HEK293 (cell line): ENCODE data around the gene SF3B2.
A peak's percentile ranks its signal among the peaks of the same experiment; 100 is the strongest.

Experiments used
- BCL6B ChIP-seq: fragments of 450-650 bp; formaldehyde crosslinking; IDR thresholded peaks from 2 replicates; pipeline ENCODE4 v1.5.1; 2017; ENCODE audit warnings: missing biosample characterization, missing genetic modification characterization
- GLI2 ChIP-seq: fragments of 450-650 bp; formaldehyde crosslinking; IDR thresholded peaks from 2 replicates; pipeline ENCODE4; 2017; ENCODE audit warnings: missing biosample characterization, missing genetic modification characterization, low read depth, borderline replicate concordance
- GLIS1 ChIP-seq: fragments of 450-650 bp; formaldehyde crosslinking; IDR thresholded peaks from 2 replicates; pipeline ENCODE4 v1.5.1; 2016; ENCODE audit warnings: missing biosample characterization, missing genetic modification characterization
- KLF8 ChIP-seq: fragments of 450-650 bp; formaldehyde crosslinking; IDR thresholded peaks from 2 replicates; pipeline ENCODE4 v1.5.1; 2016; ENCODE audit warnings: missing biosample characterization, missing genetic modification characterization
- RBAK ChIP-seq: fragments of 450-650 bp; formaldehyde crosslinking; IDR thresholded peaks from 2 replicates; pipeline ENCODE4 v1.5.1; 2016; ENCODE audit warnings: missing biosample characterization, missing genetic modification characterization
- REPIN1 ChIP-seq: fragments of 450-650 bp; formaldehyde crosslinking; IDR thresholded peaks from 2 replicates; pipeline ENCODE4 v1.5.1; 2017; ENCODE audit warnings: missing biosample characterization, missing genetic modification characterization, low read depth
- SP2 ChIP-seq: fragments of 450-650 bp; formaldehyde crosslinking; IDR thresholded peaks from 2 replicates; pipeline ENCODE4 v1.5.1; 2016; ENCODE audit warnings: missing biosample characterization, missing genetic modification characterization
- SP3 ChIP-seq: fragments of 450-650 bp; formaldehyde crosslinking; IDR thresholded peaks from 2 replicates; pipeline ENCODE4 v1.5.1; 2016; ENCODE audit warnings: missing biosample characterization, missing genetic modification characterization
- TRIM28 ChIP-seq: IDR thresholded peaks from 2 replicates; pipeline ENCODE4 v1.6.1; 2011; ENCODE audit warnings: low read length, control low read depth, borderline replicate concordance
- ZBTB21 ChIP-seq: fragments of 450-650 bp; formaldehyde crosslinking; IDR thresholded peaks from 2 replicates; pipeline ENCODE4 v1.5.1; 2017; ENCODE audit warnings: missing biosample characterization, missing genetic modification characterization
- ZBTB26 ChIP-seq: fragments of 450-650 bp; formaldehyde crosslinking; optimal IDR thresholded peaks from 2 replicates; pipeline ENCODE3; 2016; ENCODE audit warnings: missing biosample characterization, mild to moderate bottlenecking, missing genetic modification characterization
- ZBTB48 ChIP-seq: fragments of 450-650 bp; formaldehyde crosslinking; IDR thresholded peaks from 2 replicates; pipeline ENCODE4 v1.5.1; 2016; ENCODE audit warnings: missing biosample characterization, missing genetic modification characterization
- ZFHX2 ChIP-seq: fragments of 450-650 bp; formaldehyde crosslinking; conservative IDR thresholded peaks from 2 replicates; pipeline ENCODE4 v1.5.1; 2016; ENCODE audit warnings: missing biosample characterization, missing genetic modification characterization
- ZFP37 ChIP-seq: fragments of 450-650 bp; formaldehyde crosslinking; IDR thresholded peaks from 2 replicates; pipeline ENCODE4 v1.5.1; 2016; ENCODE audit warnings: missing biosample characterization, missing genetic modification characterization
- ZFP41 ChIP-seq: fragments of 450-650 bp; formaldehyde crosslinking; IDR thresholded peaks from 2 replicates; pipeline ENCODE4 v1.5.1; 2016; ENCODE audit warnings: missing biosample characterization, missing genetic modification characterization, borderline replicate concordance
- ZIC2 ChIP-seq: fragments of 450-650 bp; formaldehyde crosslinking; IDR thresholded peaks from 2 replicates; pipeline ENCODE4 v1.5.1; 2016; ENCODE audit warnings: missing biosample characterization, missing genetic modification characterization
- ZNF221 ChIP-seq: fragments of 450-650 bp; formaldehyde crosslinking; IDR thresholded peaks from 2 replicates; pipeline ENCODE4 v1.5.1; 2017; ENCODE audit warnings: missing biosample characterization, missing genetic modification characterization, borderline replicate concordance
- ZNF248 ChIP-seq: fragments of 450-650 bp; formaldehyde crosslinking; IDR thresholded peaks from 2 replicates; pipeline ENCODE4 v1.5.1; 2017; ENCODE audit warnings: missing biosample characterization, missing genetic modification characterization
- ZNF350 ChIP-seq: fragments of 450-650 bp; formaldehyde crosslinking; IDR thresholded peaks from 2 replicates; pipeline ENCODE4 v1.5.0; 2017; ENCODE audit warnings: missing biosample characterization, mild to moderate bottlenecking, missing genetic modification characterization
- ZNF37A ChIP-seq: fragments of 450-650 bp; IDR thresholded peaks from 2 replicates; pipeline ENCODE4 v1.5.1; 2018; ENCODE audit warnings: missing biosample characterization, missing genetic modification characterization
- ZNF394 ChIP-seq: fragments of 450-650 bp; formaldehyde crosslinking; IDR thresholded peaks from 2 replicates; pipeline ENCODE4 v1.5.1; 2016; ENCODE audit warnings: missing biosample characterization, missing genetic modification characterization, mild to moderate bottlenecking, moderate library complexity, borderline replicate concordance
- ZNF398 ChIP-seq: fragments of 450-650 bp; formaldehyde crosslinking; IDR thresholded peaks from 2 replicates; pipeline ENCODE4 v1.5.1; 2017; ENCODE audit warnings: missing biosample characterization, missing genetic modification characterization
- ZNF501 ChIP-seq: fragments of 450-650 bp; formaldehyde crosslinking; IDR thresholded peaks from 2 replicates; pipeline ENCODE4 v1.5.1; 2016; ENCODE audit warnings: missing biosample characterization, missing genetic modification characterization
- ZNF514 ChIP-seq: fragments of 450-650 bp; formaldehyde crosslinking; IDR thresholded peaks from 2 replicates; pipeline ENCODE4 v1.5.1; 2016; ENCODE audit warnings: missing biosample characterization, missing genetic modification characterization
- ZNF529 ChIP-seq: fragments of 450-650 bp; formaldehyde crosslinking; IDR thresholded peaks from 2 replicates; pipeline ENCODE4 v1.5.1; 2017; ENCODE audit warnings: missing genetic modification characterization, missing biosample characterization; ENCODE audit not compliant: insufficient replicate concordance
- ZNF580 ChIP-seq: fragments of 450-650 bp; formaldehyde crosslinking; IDR thresholded peaks from 2 replicates; pipeline ENCODE4 v1.5.1; 2016; ENCODE audit warnings: missing biosample characterization, missing genetic modification characterization
- ZNF600 ChIP-seq: fragments of 450-650 bp; formaldehyde crosslinking; IDR thresholded peaks from 2 replicates; pipeline ENCODE4 v1.5.1; 2016; ENCODE audit warnings: missing biosample characterization, missing genetic modification characterization
- ZNF626 ChIP-seq: fragments of 450-650 bp; sonication (Bioruptor Pico); formaldehyde crosslinking; IDR thresholded peaks from 2 replicates; pipeline ENCODE4 v1.5.1; 2018; ENCODE audit warnings: missing biosample characterization, missing genetic modification characterization, inconsistent platforms
- ZNF629 ChIP-seq: fragments of 450-650 bp; formaldehyde crosslinking; IDR thresholded peaks from 2 replicates; pipeline ENCODE4 v1.5.1; 2017; ENCODE audit warnings: missing biosample characterization, missing genetic modification characterization
- ZNF645 ChIP-seq: fragments of 450-650 bp; formaldehyde crosslinking; IDR thresholded peaks from 2 replicates; pipeline ENCODE4; 2016; ENCODE audit warnings: missing biosample characterization, missing genetic modification characterization
- ZNF692 ChIP-seq: fragments of 450-650 bp; formaldehyde crosslinking; IDR thresholded peaks from 2 replicates; pipeline ENCODE4 v1.5.1; 2016; ENCODE audit warnings: missing biosample characterization, missing genetic modification characterization
- ZNF747 ChIP-seq: fragments of 450-650 bp; formaldehyde crosslinking; IDR thresholded peaks from 2 replicates; pipeline ENCODE4 v1.5.1; 2016; ENCODE audit warnings: missing biosample characterization, missing genetic modification characterization
- ZSCAN30 ChIP-seq: fragments of 450-650 bp; IDR thresholded peaks from 2 replicates; pipeline ENCODE4 v1.5.1; 2018; ENCODE audit warnings: missing biosample characterization, mild to moderate bottlenecking, missing genetic modification characterization, moderate library complexity

SF3B2 gene

GRCh38 chr11:66051766-66052663, at the start of gene SF3B2 (continued):
- TF ChIP-seq ZNF394 (tag by site-specific recombination) (peak; percentile 57; the same call in 1 of the 2 replicates), ZFP37 (tag by site-specific recombination) (0 out of 2 replicates have a peak, but pooled peaks have one; percentile 23), ZNF645 (tag by site-specific recombination) (no peak), ZNF398 (tag by site-specific recombination) (no peak), SP3 (tag by site-specific recombination) (peak; percentile 80), ZNF248 (no peak), ZNF629 (tag by site-specific recombination) (peak; percentile 80), ZNF692 (tag by site-specific recombination) (peak; percentile 71), RBAK (no peak), ZFP41 (no peak), ZNF221 (tag by site-specific recombination) (no peak), ZBTB48 (tag by site-specific recombination) (peak; percentile 48; the same call in 1 of the 2 replicates), ZNF626 (tag by site-specific recombination) (no peak), ZNF514 (tag by site-specific recombination) (no peak), GLI2 (tag by site-specific recombination) (no peak), ZNF747 (tag by site-specific recombination) (no peak), KLF8 (tag by site-specific recombination) (peak; percentile 59; the same call in 1 of the 2 replicates), ZNF501 (peak; percentile 46; the same call in 1 of the 2 replicates), ZNF37A (peak; percentile 75), ZNF529 (tag by site-specific recombination) (no peak), BCL6B (tag by site-specific recombination) (no peak), GLIS1 (tag by site-specific recombination) (peak; percentile 85), ZNF350 (tag by site-specific recombination) (no peak), REPIN1 (no peak), ZNF580 (tag by site-specific recombination) (peak; percentile 67), SP2 (tag by site-specific recombination) (peak; percentile 97), ZBTB21 (tag by site-specific recombination) (no peak), ZSCAN30 (peak; percentile 61; the same call in 1 of the 2 replicates), ZNF600 (tag by site-specific recombination) (no peak), ZFHX2 (tag by site-specific recombination) (0 out of 2 replicates have a peak, but pooled peaks have one; percentile 7), ZIC2 (tag by site-specific recombination) (0 out of 2 replicates have a peak, but pooled peaks have one; percentile 18), TRIM28 (no peak), ZBTB26 (tag by site-specific recombination) (peak; percentile 96)
